Epithelial cell of proximal tubule (primary cell): ENCODE results near the gene RIC3. TPM values are rescaled to one million over a fixed set of nuclear protein-coding genes. Genes with fewer than 3 reads are reported as not detected.

Source experiments
- DNase-seq: peaks from one replicate; pipeline ENCODE4 v3.0.0-alpha.2; 2011; ENCODE audit warnings: low read depth
- H3K4me3 ChIP-seq: 2 replicates; pipeline ENCODE4 v1.5.1; 2011; ENCODE audit warnings: low read depth, mild to moderate bottlenecking, low read length
- total RNA-seq: library from RNA; depleted of rRNA; stranded (reverse); fragments of >200 nt; gene quantifications from 2 replicates; pipeline ENCODE4 v1.2.3, GENCODE V29; 2015
- TF ChIP-seq, protein P1 (sequence below): conservative IDR thresholded peaks from 2 replicates; pipeline ENCODE4 v1.5.1; 2012; ENCODE audit warnings: low read depth, mild to moderate bottlenecking, low read length

RIC3 gene
- total RNA-seq, 1 donor from 2014 or later = 0.92 TPM

DNA sequence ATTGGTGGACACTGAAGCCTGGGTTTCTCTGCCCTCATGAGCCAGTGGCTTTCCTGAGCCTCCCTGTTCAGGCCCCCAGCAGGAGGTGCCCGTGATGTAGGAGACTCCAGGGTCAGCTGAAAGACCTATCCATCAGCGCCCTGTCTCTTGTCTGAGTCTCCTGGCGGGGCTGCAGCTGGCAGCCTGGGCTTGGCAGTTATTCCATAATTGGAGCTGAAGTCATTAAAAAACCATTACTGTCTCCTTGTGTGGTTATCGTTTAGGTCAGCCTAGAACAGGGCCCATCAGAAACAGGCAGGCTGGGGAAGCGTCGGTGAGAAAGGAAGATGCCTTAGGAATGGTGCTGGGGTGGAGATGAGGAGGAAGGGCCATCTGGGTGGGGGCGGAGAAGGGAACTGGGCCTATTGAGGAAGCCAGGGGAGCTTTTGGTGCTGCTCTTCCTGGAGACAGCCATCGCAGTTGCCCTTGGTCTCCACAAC, 82.8 kb downstream of the RIC3 start:
- no peak overlapping the region for H3K4me3 ChIP-seq
- TF ChIP-seq, protein P1, sequence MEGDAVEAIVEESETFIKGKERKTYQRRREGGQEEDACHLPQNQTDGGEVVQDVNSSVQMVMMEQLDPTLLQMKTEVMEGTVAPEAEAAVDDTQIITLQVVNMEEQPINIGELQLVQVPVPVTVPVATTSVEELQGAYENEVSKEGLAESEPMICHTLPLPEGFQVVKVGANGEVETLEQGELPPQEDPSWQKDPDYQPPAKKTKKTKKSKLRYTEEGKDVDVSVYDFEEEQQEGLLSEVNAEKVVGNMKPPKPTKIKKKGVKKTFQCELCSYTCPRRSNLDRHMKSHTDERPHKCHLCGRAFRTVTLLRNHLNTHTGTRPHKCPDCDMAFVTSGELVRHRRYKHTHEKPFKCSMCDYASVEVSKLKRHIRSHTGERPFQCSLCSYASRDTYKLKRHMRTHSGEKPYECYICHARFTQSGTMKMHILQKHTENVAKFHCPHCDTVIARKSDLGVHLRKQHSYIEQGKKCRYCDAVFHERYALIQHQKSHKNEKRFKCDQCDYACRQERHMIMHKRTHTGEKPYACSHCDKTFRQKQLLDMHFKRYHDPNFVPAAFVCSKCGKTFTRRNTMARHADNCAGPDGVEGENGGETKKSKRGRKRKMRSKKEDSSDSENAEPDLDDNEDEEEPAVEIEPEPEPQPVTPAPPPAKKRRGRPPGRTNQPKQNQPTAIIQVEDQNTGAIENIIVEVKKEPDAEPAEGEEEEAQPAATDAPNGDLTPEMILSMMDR = no peak
- DNase-seq = no peak

DNA sequence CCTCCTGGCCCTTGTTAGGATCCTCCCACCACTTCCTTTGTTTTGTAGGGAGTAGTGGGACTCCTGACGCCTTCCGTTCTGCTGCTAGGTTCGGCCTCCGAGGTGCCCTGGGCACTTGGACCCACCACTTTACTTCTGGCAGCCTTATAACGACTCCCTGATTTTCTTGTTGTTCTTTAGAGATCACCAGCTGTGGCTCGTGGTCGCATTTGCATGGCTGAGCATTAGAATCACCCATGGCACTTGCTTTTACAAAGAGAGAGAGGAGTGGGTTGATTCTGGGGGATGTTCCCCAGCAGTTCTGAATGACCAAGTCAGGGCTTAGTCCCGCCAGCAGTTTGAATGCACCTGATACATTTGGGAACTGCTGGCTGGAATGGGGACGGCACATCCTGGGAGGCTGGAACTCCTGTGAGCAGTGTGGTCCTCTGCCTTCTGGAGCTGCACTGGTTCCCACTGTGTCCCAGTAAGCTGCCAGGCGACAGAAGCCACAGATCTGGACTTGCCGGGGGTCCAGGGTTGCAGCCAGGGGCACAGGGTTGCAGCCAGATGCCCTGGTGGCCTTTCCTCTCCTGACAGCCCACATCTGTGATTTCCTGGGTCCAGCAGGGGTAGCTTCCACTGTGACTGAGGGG, 83.7 kb downstream of the RIC3 start:
- H3K4me3 ChIP-seq = no peak overlapping the region
- DNase-seq = no peak
- TF ChIP-seq, protein P1 = no peak

DNA sequence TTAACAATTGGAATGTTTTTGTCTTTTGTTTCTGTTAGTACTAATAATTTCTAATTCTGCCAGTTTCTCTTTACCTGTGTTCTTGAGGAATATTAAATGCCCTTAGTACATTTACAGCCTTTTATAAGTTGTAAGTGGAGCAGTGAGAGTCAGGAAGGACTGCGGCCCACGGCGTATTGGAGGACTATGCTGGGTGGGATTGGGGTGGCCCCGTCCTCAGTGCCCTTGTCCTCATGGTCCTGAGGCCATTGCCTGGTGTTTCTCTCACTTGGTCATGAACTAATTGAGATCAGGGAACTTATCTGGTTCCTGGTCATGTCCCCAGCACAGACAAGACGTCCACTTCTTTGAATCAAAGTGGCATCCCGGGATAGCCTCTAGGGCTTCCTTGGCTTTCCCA, 84.5 kb downstream of the RIC3 start:
- TF ChIP-seq, protein P1 = no peak
- DNase-seq = no peak

GRCh38 chr11:8083871-8084281, 84.9 kb downstream of the RIC3 start:
- no peak for DNase-seq
- H3K4me3 ChIP-seq = no peak overlapping the region
- TF ChIP-seq, protein P1 = no peak

More for the DNA sequence above, 84.5 kb downstream of the RIC3 start:
- H3K4me3 ChIP-seq = no peak overlapping the region

DNA sequence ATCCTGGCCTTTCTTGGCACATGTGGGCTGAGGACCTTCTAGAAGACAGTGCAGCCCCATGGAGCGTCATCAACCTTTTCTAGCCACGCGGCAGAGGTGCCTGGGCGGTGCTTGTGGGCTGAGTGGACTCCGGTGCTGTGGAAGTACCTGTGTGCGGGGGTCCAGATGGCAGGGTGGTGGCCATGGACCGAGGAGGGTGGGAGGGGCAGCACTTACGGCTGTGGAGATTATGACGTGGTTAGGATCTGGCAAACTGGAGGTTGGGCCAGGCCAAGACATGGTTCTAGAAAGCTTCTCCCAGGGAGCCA, 85.8 kb downstream of the RIC3 start:
- TF ChIP-seq, protein P1 = no peak
- no peak overlapping the region for H3K4me3 ChIP-seq
- no peak for DNase-seq

GRCh38 chr11:8082391-8083087, 86.3 kb downstream of the RIC3 start:
- no peak overlapping the region for H3K4me3 ChIP-seq
- no peak for DNase-seq
- TF ChIP-seq, protein P1 = no peak
